ENCODE measurements around the gene CEP170. TPM values are rescaled to one million over a fixed set of nuclear protein-coding genes. Genes with fewer than 3 reads are reported as not detected.

The CEP170 gene
- polyA plus RNA-seq, 1 donor (not counting 4 experiments of a cell fraction or from before 2014, with no cell fraction given), result 40.5 TPM

- H3K27me3 ChIP-seq (ENCODE audit: control insufficient read depth, extremely low read depth, insufficient read depth, low read length), result no peaks in the 10 kb centered on the region
- DNase-seq (ENCODE audit: low read depth, low spot score) (no peak), FAIRE-seq (peak; percentile 36)
- peaks cover 12% of the 10 kb centered on the region for H3K79me2 ChIP-seq (ENCODE audit: control insufficient read depth, insufficient read depth, low read length)
- peaks cover 7% of the 10 kb centered on the region for H3K4me1 ChIP-seq (ENCODE audit: control insufficient read depth, extremely low read depth, insufficient read depth, low read length)
- dilution Hi-C loops (cut with MboI; ENCODE audit: extremely low pct_ligation_motif_present, low sequenced_read_pairs), result no loop called here
- no peaks in the 10 kb centered on the region for H4K20me1 ChIP-seq (ENCODE audit: control insufficient read depth, extremely low read depth, insufficient read depth, low read length)
- no peak overlapping the region for H3K9ac ChIP-seq (ENCODE audit: control insufficient read depth, extremely low read depth, insufficient read depth, low read length)
- no peaks in the 10 kb centered on the region for H3K9me1 ChIP-seq (ENCODE audit: control insufficient read depth, extremely low read depth, insufficient read depth, low read length)
- no peak overlapping the region for H3K4me3 ChIP-seq (ENCODE audit: control insufficient read depth in 2 of 3, extremely low read depth in 1 of 3, insufficient read depth in 2 of 3, low read depth in 1 of 3, low read length in 3 of 3)
- H3K27ac ChIP-seq (ENCODE audit: control insufficient read depth, insufficient read depth, low read length), result no peak overlapping the region
- TF ChIP-seq EZH2 (IDR thresholded peaks at IDR 0.05; ENCODE audit: low read length) (no peak), CTCF (optimal IDR thresholded peaks at IDR 0.05 in 1 of 3, IDR thresholded peaks at IDR 0.05 in 1 of 3, conservative IDR thresholded peaks at IDR 0.05 in 1 of 3; ENCODE audit: extremely low read depth in 1 of 3, insufficient read depth in 2 of 3, low read length in 3 of 3) (no peak)
- H3K36me3 ChIP-seq (ENCODE audit: control insufficient read depth in 2 of 2, extremely low read depth in 1 of 2, insufficient read depth in 2 of 2, low read length in 2 of 2), result peaks cover 8 to 19% of the 10 kb centered on the region in 2 experiments
- no peak overlapping the region for H3K4me2 ChIP-seq (ENCODE audit: control insufficient read depth, extremely low read depth, insufficient read depth, low read depth, low read length)
- no peak overlapping the region for H2AFZ ChIP-seq (ENCODE audit: control insufficient read depth, low read length)
- H3K9me3 ChIP-seq (ENCODE audit: control insufficient read depth, low read depth, low read length), result no peaks in the 10 kb centered on the region
Observed at GRCh38 chr1:243273945-243274344, 18.9 kb upstream of the CEP170 start.

GRCh38 chr1:243273506-243273905 lies 18.4 kb upstream of the CEP170 start:
- Histone ChIP-seq H3K9ac (ENCODE audit: control insufficient read depth, extremely low read depth, insufficient read depth, low read length) (no peak overlapping the region), H3K9me1 (ENCODE audit: control insufficient read depth, extremely low read depth, insufficient read depth, low read length) (no peaks in the 10 kb centered on the region), H3K27me3 (ENCODE audit: control insufficient read depth, extremely low read depth, insufficient read depth, low read length) (no peaks in the 10 kb centered on the region), H2AFZ (ENCODE audit: control insufficient read depth, low read length) (no peak overlapping the region), H3K9me3 (ENCODE audit: control insufficient read depth, low read depth, low read length) (no peaks in the 10 kb centered on the region), H3K4me2 (ENCODE audit: control insufficient read depth, extremely low read depth, insufficient read depth, low read depth, low read length) (no peak overlapping the region), H3K36me3 (ENCODE audit: control insufficient read depth in 2 of 2, extremely low read depth in 1 of 2, insufficient read depth in 2 of 2, low read length in 2 of 2) (peaks cover 8 to 19% of the 10 kb centered on the region in 2 experiments), H3K4me1 (ENCODE audit: control insufficient read depth, extremely low read depth, insufficient read depth, low read length) (peaks cover 11% of the 10 kb centered on the region), H3K27ac (ENCODE audit: control insufficient read depth, insufficient read depth, low read length) (no peak overlapping the region), H3K79me2 (ENCODE audit: control insufficient read depth, insufficient read depth, low read length) (peaks cover 14% of the 10 kb centered on the region), H4K20me1 (ENCODE audit: control insufficient read depth, extremely low read depth, insufficient read depth, low read length) (no peaks in the 10 kb centered on the region), H3K4me3 (ENCODE audit: control insufficient read depth in 2 of 3, extremely low read depth in 1 of 3, insufficient read depth in 2 of 3, low read depth in 1 of 3, low read length in 3 of 3) (no peak overlapping the region)
- TF ChIP-seq CTCF (optimal IDR thresholded peaks at IDR 0.05 in 1 of 3, IDR thresholded peaks at IDR 0.05 in 1 of 3, conservative IDR thresholded peaks at IDR 0.05 in 1 of 3; ENCODE audit: extremely low read depth in 1 of 3, insufficient read depth in 2 of 3, low read length in 3 of 3) (no peak), EZH2 (IDR thresholded peaks at IDR 0.05; ENCODE audit: low read length) (no peak)
- dilution Hi-C loops (cut with MboI; ENCODE audit: extremely low pct_ligation_motif_present, low sequenced_read_pairs), result no loop called here
- FAIRE-seq, result peak; percentile 23
- DNase-seq (ENCODE audit: low read depth, low spot score), result no peak

Data from keratinocyte (primary cell).